ENCODE measurements around the gene DALRD3.

- TF ChIP-seq EZH2 (IDR thresholded peaks at IDR 0.05; ENCODE audit: borderline replicate concordance, low read length) (no peak), CTCF (conservative IDR thresholded peaks at IDR 0.05 in 1 of 2, IDR thresholded peaks at IDR 0.05 in 1 of 2; ENCODE audit: extremely low read depth in 1 of 2, insufficient read depth in 1 of 2, low read depth in 1 of 2, low read length in 2 of 2) (no peak)
These were observed 16.3 kb upstream of the DALRD3 start for GRCh38 chr3:49034650-49035049.

Measured in mammary epithelial cell (primary cell).